ENCODE measurements around the gene POU2AF1.

DNA sequence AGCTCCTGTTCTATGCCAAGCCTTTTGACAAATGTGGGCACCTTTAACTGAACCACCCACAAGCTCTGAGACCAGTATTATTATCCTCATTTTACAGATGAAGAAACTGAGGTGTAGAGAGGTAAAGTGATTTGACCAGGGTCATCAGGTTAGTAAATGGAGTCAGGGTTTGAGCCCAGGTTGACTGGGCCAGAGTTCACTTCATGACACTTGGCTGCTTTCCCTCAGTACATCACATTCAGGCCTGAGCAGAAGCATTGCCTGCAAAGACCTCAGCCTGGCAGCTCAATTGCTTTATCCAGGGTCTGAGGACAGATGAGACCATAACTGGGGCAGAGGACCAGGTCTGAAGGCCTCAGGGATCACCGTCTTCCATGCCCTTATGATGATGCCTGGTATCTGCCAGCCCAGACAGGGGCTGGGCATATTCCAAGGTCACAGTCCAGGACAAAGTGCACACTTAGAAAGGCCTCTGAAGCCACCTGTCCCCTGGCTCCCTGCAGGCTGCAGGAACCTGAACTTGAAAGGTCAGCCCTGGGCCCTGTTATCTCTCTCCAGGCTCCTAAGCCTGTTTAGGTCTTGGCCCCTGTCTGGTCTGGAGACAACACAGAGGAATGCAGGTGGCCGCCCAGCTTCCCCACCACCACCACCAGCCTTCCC is 48.7 kb downstream of the POU2AF1 start:
- TF ChIP-seq, protein P1, sequence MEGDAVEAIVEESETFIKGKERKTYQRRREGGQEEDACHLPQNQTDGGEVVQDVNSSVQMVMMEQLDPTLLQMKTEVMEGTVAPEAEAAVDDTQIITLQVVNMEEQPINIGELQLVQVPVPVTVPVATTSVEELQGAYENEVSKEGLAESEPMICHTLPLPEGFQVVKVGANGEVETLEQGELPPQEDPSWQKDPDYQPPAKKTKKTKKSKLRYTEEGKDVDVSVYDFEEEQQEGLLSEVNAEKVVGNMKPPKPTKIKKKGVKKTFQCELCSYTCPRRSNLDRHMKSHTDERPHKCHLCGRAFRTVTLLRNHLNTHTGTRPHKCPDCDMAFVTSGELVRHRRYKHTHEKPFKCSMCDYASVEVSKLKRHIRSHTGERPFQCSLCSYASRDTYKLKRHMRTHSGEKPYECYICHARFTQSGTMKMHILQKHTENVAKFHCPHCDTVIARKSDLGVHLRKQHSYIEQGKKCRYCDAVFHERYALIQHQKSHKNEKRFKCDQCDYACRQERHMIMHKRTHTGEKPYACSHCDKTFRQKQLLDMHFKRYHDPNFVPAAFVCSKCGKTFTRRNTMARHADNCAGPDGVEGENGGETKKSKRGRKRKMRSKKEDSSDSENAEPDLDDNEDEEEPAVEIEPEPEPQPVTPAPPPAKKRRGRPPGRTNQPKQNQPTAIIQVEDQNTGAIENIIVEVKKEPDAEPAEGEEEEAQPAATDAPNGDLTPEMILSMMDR (CRISPR knock-in tag; IDR thresholded peaks at IDR 0.05), result no peak
- TF ChIP-seq, protein P2, sequence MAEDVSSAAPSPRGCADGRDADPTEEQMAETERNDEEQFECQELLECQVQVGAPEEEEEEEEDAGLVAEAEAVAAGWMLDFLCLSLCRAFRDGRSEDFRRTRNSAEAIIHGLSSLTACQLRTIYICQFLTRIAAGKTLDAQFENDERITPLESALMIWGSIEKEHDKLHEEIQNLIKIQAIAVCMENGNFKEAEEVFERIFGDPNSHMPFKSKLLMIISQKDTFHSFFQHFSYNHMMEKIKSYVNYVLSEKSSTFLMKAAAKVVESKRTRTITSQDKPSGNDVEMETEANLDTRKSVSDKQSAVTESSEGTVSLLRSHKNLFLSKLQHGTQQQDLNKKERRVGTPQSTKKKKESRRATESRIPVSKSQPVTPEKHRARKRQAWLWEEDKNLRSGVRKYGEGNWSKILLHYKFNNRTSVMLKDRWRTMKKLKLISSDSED (CRISPR knock-in tag; IDR thresholded peaks at IDR 0.05), result no peak
- TF ChIP-seq, protein P3, sequence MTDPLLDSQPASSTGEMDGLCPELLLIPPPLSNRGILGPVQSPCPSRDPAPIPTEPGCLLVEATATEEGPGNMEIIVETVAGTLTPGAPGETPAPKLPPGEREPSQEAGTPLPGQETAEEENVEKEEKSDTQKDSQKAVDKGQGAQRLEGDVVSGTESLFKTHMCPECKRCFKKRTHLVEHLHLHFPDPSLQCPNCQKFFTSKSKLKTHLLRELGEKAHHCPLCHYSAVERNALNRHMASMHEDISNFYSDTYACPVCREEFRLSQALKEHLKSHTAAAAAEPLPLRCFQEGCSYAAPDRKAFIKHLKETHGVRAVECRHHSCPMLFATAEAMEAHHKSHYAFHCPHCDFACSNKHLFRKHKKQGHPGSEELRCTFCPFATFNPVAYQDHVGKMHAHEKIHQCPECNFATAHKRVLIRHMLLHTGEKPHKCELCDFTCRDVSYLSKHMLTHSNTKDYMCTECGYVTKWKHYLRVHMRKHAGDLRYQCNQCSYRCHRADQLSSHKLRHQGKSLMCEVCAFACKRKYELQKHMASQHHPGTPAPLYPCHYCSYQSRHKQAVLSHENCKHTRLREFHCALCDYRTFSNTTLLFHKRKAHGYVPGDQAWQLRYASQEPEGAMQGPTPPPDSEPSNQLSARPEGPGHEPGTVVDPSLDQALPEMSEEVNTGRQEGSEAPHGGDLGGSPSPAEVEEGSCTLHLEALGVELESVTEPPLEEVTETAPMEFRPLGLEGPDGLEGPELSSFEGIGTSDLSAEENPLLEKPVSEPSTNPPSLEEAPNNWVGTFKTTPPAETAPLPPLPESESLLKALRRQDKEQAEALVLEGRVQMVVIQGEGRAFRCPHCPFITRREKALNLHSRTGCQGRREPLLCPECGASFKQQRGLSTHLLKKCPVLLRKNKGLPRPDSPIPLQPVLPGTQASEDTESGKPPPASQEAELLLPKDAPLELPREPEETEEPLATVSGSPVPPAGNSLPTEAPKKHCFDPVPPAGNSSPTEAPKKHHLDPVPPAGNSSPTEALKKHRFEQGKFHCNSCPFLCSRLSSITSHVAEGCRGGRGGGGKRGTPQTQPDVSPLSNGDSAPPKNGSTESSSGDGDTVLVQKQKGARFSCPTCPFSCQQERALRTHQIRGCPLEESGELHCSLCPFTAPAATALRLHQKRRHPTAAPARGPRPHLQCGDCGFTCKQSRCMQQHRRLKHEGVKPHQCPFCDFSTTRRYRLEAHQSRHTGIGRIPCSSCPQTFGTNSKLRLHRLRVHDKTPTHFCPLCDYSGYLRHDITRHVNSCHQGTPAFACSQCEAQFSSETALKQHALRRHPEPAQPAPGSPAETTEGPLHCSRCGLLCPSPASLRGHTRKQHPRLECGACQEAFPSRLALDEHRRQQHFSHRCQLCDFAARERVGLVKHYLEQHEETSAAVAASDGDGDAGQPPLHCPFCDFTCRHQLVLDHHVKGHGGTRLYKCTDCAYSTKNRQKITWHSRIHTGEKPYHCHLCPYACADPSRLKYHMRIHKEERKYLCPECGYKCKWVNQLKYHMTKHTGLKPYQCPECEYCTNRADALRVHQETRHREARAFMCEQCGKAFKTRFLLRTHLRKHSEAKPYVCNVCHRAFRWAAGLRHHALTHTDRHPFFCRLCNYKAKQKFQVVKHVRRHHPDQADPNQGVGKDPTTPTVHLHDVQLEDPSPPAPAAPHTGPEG (CRISPR knock-in tag; IDR thresholded peaks at IDR 0.05), result no peak
- TF ChIP-seq, protein P4, sequence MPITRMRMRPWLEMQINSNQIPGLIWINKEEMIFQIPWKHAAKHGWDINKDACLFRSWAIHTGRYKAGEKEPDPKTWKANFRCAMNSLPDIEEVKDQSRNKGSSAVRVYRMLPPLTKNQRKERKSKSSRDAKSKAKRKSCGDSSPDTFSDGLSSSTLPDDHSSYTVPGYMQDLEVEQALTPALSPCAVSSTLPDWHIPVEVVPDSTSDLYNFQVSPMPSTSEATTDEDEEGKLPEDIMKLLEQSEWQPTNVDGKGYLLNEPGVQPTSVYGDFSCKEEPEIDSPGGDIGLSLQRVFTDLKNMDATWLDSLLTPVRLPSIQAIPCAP (CRISPR knock-in tag; IDR thresholded peaks at IDR 0.05; ENCODE audit: low read depth), result no peak
- 0 out of 2 replicates have a peak, but pooled peaks have one; percentile 20 for TF ChIP-seq ZNF263 (CRISPR knock-in tag; IDR thresholded peaks at IDR 0.05)
- TF ChIP-seq, protein P5, sequence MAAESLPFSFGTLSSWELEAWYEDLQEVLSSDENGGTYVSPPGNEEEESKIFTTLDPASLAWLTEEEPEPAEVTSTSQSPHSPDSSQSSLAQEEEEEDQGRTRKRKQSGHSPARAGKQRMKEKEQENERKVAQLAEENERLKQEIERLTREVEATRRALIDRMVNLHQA (CRISPR knock-in tag; IDR thresholded peaks at IDR 0.05), result no peak
- no peak for TF ChIP-seq SETDB1 (CRISPR knock-in tag; IDR thresholded peaks at IDR 0.05; ENCODE audit: borderline replicate concordance)
- TF ChIP-seq, protein P6, sequence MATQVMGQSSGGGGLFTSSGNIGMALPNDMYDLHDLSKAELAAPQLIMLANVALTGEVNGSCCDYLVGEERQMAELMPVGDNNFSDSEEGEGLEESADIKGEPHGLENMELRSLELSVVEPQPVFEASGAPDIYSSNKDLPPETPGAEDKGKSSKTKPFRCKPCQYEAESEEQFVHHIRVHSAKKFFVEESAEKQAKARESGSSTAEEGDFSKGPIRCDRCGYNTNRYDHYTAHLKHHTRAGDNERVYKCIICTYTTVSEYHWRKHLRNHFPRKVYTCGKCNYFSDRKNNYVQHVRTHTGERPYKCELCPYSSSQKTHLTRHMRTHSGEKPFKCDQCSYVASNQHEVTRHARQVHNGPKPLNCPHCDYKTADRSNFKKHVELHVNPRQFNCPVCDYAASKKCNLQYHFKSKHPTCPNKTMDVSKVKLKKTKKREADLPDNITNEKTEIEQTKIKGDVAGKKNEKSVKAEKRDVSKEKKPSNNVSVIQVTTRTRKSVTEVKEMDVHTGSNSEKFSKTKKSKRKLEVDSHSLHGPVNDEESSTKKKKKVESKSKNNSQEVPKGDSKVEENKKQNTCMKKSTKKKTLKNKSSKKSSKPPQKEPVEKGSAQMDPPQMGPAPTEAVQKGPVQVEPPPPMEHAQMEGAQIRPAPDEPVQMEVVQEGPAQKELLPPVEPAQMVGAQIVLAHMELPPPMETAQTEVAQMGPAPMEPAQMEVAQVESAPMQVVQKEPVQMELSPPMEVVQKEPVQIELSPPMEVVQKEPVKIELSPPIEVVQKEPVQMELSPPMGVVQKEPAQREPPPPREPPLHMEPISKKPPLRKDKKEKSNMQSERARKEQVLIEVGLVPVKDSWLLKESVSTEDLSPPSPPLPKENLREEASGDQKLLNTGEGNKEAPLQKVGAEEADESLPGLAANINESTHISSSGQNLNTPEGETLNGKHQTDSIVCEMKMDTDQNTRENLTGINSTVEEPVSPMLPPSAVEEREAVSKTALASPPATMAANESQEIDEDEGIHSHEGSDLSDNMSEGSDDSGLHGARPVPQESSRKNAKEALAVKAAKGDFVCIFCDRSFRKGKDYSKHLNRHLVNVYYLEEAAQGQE (IDR thresholded peaks at IDR 0.05; ENCODE audit: borderline replicate concordance in 1 of 2, low read depth in 1 of 2, low read length in 2 of 2), result no peak
- no peak for TF ChIP-seq FOXO1 (CRISPR knock-in tag; IDR thresholded peaks at IDR 0.05)
